CD4-positive, CD25-positive, alpha-beta regulatory T cell (primary cell): Measurements from ENCODE around the gene SEC14L1. TPM values are rescaled to one million over a fixed set of nuclear protein-coding genes. Genes with fewer than 3 reads are reported as not detected.

ENCODE experiments used
- ATAC-seq, 2 donors: fragments of 150-1000 bp; cut with Tn5 transposase; one replicate each; pipeline ENCODE4 v1.10.0; 2021; ENCODE audit warnings: low read depth in 2 of 2, moderate number of reproducible peaks in 2 of 2, moderate library complexity in 1 of 2
- DNase-seq, 3 donors: peaks; one replicate each; pipeline versions ENCODE4 v3.0.0 to v3.0.0-alpha.2; 2012 to 2022; ENCODE audit warnings: mixed read lengths in 1 of 3
- H3K27ac ChIP-seq: one replicate; pipeline ENCODE4 v1.7.0; 2013; ENCODE audit warnings: mild to moderate bottlenecking, low read length; ENCODE audit not compliant: insufficient read depth, poor library complexity, severe bottlenecking
- H3K27me3 ChIP-seq: one replicate; pipeline ENCODE4 v1.7.0; 2013; ENCODE audit warnings: low read length; ENCODE audit not compliant: control insufficient read depth, insufficient read depth
- H3K36me3 ChIP-seq: one replicate; pipeline ENCODE4 v1.7.0; 2013; ENCODE audit warnings: mild to moderate bottlenecking, low read length, moderate library complexity; ENCODE audit not compliant: control insufficient read depth, insufficient read depth
- H3K4me1 ChIP-seq: 2 replicates; pipeline ENCODE4 v1.7.0; 2013; ENCODE audit warnings: mild to moderate bottlenecking, low read length; ENCODE audit not compliant: insufficient read depth, control insufficient read depth, poor library complexity, severe bottlenecking
- H3K4me3 ChIP-seq: one replicate; pipeline ENCODE4 v1.7.0; 2013; ENCODE audit warnings: low read depth, mild to moderate bottlenecking, low read length, moderate library complexity
- H3K9me3 ChIP-seq, 2 experiments: 1 replicate in 1 of 2; 2 replicates in 1 of 2; pipeline ENCODE4 v1.7.0; 2013; ENCODE audit warnings: low read length in 2 of 2, mild to moderate bottlenecking in 1 of 2, moderate library complexity in 1 of 2; ENCODE audit not compliant: control insufficient read depth in 2 of 2
- H3K27ac Mint-ChIP-seq, 3 donors: one replicate each; pipeline ENCODE4 v1.8.0; 2020 to 2022; ENCODE audit warnings: mild to moderate bottlenecking in 3 of 3, mixed read lengths in 3 of 3, moderate library complexity in 2 of 3
- H3K27me3 Mint-ChIP-seq: one replicate; pipeline ENCODE4 v1.8.0; 2022; ENCODE audit warnings: mild to moderate bottlenecking, mixed read lengths
- H3K36me3 Mint-ChIP-seq: one replicate; pipeline ENCODE4 v1.8.0; 2020; ENCODE audit warnings: mixed read lengths
- H3K4me1 Mint-ChIP-seq, 4 donors: one replicate each; pipeline ENCODE4 v1.8.0; 2020 to 2022; ENCODE audit warnings: mixed read lengths in 4 of 4, mild to moderate bottlenecking in 1 of 4
- H3K4me3 Mint-ChIP-seq, 4 donors: one replicate each; pipeline ENCODE4 v1.8.0; 2020 to 2022; ENCODE audit warnings: mild to moderate bottlenecking in 4 of 4, mixed read lengths in 4 of 4, moderate library complexity in 3 of 4
- H3K9me3 Mint-ChIP-seq, 7 donors: one replicate each; pipeline ENCODE4 v1.8.0; 2020 to 2022; ENCODE audit warnings: mixed read lengths in 7 of 7, mild to moderate bottlenecking in 3 of 7, moderate library complexity in 2 of 7
- polyA plus RNA-seq, 4 donors: library from polyadenylated mRNA; unstranded; fragments of 300-500 nt; fragmentation: Illumina TruSeq; gene quantifications; one replicate each; pipeline ENCODE4 v1.2.3, GENCODE V29; 2021
- total RNA-seq: library from RNA; stranded (reverse); gene quantifications from one replicate; pipeline ENCODE4 v1.2.3, GENCODE V29; 2022

Gene SEC14L1
- total and polyA plus RNA-seq, 5 donors from 2014 or later, result 13.2 to 143 (median 20.5) TPM

DNA sequence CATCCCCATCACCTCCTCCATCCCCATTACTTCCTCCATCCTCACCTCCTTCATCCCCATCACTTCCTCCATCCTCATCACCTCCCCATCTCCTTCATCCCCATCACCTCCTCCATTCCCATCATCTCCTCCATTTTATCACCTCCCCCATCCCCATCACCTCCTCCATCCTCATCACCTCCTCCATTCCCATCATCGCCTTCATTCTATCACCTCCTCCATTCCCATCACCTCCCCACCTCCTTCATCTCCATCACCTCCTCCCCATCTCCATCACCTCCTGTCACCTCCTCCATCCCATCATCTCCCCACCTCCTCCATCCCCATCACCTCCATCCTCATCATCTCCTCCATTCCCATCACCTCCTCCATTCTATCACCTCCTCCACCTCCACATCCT is 116.4 kb downstream of the SEC14L1 start:
- Histone ChIP-seq H3K4me1 (no peaks in the 10 kb centered on the region), H3K27me3 (no peaks in the 10 kb centered on the region), H3K9me3 (no peaks in the 10 kb centered on the region), H3K36me3 (no peaks in the 10 kb centered on the region), H3K27ac (no peak overlapping the region), H3K4me3 (no peak overlapping the region)
- Mint-ChIP-seq H3K27ac (peak overlapping the region in 1 of 3 donors; percentile 65), H3K4me3 (no peak overlapping the region), H3K9me3 (peaks cover 0 to 1% (median 0%) of the 10 kb centered on the region in 7 donors), H3K4me1 (no peaks in the 10 kb centered on the region), H3K36me3 (no peaks in the 10 kb centered on the region), H3K27me3 (peaks cover 5% of the 10 kb centered on the region)
- ATAC-seq (no peak), DNase-seq (no peak)

DNA sequence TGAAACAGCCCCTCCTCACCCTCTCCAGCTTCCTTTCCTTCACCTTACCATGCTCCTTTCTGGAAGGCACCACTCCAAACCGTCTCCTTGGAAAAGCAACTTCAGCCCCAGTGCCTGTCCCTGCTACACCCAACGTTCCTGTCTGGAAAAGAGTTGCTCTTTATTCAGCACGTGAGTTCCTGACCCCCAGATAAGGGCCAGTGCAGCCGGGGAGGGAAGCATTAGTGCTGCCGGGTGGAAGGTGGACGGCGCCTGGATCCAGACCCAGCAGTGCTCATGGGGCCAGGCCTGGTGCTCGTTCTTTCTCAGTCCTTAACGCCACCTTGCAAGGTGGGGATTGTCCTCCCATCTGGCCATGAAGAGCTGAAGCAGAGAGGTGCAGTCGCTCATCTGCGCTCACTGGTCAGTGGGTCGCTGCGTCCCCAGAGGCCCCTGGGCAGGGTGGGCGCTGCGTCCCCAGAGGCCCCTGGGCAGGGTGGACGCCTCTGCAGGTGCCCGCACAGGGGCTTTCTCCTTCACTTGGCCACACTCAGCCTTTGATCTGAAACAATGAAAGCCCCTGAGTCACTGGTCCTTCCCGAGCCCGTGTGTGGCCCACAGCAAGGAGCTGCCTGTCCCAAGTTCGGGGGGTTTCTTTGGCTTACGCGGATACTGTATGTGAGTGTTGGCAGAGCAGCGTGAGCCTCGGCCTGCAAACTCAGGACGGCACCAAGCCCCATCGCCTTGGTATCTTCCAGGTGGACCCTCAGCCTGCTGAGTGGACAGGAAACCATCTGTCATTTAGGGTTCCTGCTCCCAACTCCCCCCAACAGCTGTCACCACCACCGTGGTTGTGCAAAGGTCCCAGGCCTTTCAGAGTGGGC is 117.1 kb downstream of the SEC14L1 start:
- Mint-ChIP-seq H3K4me3 (no peak overlapping the region), H3K9me3 (peaks cover 0 to 1% (median 0%) of the 10 kb centered on the region in 7 donors), H3K27ac (peak overlapping the region in 1 of 3 donors; percentile 65), H3K4me1 (no peaks in the 10 kb centered on the region), H3K27me3 (peaks cover 5% of the 10 kb centered on the region), H3K36me3 (no peaks in the 10 kb centered on the region)
- H3K27ac ChIP-seq, result no peak overlapping the region
- no peaks in the 10 kb centered on the region for H3K27me3 ChIP-seq
- no peaks in the 10 kb centered on the region for H3K4me1 ChIP-seq
- H3K9me3 ChIP-seq, result no peaks in the 10 kb centered on the region
- ATAC-seq (no peak), DNase-seq (no peak)
- H3K4me3 ChIP-seq, result no peak overlapping the region
- no peaks in the 10 kb centered on the region for H3K36me3 ChIP-seq

DNA sequence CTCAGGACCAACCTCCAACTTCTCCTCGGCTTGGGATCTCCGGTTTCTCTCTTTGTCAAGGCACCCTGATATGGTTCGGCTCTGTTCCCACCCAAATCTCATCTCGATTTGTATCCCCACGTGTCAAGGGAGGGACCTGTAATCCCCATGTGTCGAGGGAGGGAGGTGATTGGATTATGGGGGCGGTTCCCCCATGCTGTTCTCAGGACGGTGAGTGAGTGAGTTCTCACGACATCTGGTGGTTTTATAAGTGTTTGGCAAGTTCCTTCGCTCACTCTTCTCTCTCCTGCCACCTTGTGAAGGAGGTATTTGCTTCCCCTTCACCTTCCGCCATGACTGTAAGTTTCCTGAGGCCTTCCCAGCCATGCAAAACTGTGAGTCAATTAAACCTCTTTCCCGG is 117.9 kb downstream of the SEC14L1 start:
- peaks cover 0 to 1% (median 0%) of the 10 kb centered on the region in 7 donors for H3K9me3 Mint-ChIP-seq
- H3K27ac Mint-ChIP-seq, result no peak overlapping the region
- H3K36me3 Mint-ChIP-seq, result no peaks in the 10 kb centered on the region
- DNase-seq (no peak), ATAC-seq (no peak)
- Histone ChIP-seq H3K4me1 (no peaks in the 10 kb centered on the region), H3K27me3 (no peaks in the 10 kb centered on the region), H3K36me3 (no peaks in the 10 kb centered on the region), H3K9me3 (no peaks in the 10 kb centered on the region), H3K27ac (no peak overlapping the region), H3K4me3 (no peak overlapping the region)
- peaks cover 5% of the 10 kb centered on the region for H3K27me3 Mint-ChIP-seq
- H3K4me1 Mint-ChIP-seq, result no peaks in the 10 kb centered on the region
- no peak overlapping the region for H3K4me3 Mint-ChIP-seq

DNA sequence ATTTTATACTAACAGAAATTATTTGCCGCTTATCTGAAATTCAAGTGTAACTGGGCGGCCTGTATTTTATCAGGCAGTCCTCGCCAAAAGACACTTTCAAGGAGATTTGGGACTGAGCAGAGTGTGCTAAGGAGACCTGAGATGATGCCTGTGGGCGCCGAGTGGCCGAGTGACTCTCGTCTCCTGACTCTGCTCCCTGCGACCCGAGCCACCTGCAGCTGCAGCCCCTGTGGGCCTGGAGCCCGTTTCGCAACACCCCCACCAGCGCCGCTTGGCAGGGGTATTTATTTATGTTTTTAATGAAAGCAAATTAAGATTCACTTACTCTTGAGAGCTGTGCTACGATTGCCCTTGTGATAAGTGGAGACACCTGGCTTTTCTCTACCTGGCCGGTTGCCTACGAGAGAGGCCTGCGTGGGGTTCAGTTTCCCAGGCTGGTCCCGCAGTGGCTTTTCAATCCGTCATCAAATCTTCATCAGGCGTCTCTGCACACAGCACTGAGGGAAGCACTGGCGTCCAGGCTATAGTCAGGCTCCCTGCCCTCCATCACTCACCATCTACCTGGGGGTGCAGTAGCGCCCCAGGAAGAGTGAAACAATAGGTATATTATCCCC is 124.0 kb downstream of the SEC14L1 start:
- no peaks in the 10 kb centered on the region for H3K4me1 ChIP-seq
- Mint-ChIP-seq H3K4me3 (no peak overlapping the region), H3K4me1 (no peaks in the 10 kb centered on the region), H3K9me3 (peaks cover 0 to 2% (median 0%) of the 10 kb centered on the region in 7 donors), H3K27ac (no peak overlapping the region), H3K36me3 (no peaks in the 10 kb centered on the region), H3K27me3 (peaks cover 16% of the 10 kb centered on the region)
- no peaks in the 10 kb centered on the region for H3K9me3 ChIP-seq
- H3K36me3 ChIP-seq, result no peaks in the 10 kb centered on the region
- no peak overlapping the region for H3K27ac ChIP-seq
- no peak overlapping the region for H3K4me3 ChIP-seq
- no peak for ATAC-seq
- H3K27me3 ChIP-seq, result no peaks in the 10 kb centered on the region
- no peak for DNase-seq

DNA sequence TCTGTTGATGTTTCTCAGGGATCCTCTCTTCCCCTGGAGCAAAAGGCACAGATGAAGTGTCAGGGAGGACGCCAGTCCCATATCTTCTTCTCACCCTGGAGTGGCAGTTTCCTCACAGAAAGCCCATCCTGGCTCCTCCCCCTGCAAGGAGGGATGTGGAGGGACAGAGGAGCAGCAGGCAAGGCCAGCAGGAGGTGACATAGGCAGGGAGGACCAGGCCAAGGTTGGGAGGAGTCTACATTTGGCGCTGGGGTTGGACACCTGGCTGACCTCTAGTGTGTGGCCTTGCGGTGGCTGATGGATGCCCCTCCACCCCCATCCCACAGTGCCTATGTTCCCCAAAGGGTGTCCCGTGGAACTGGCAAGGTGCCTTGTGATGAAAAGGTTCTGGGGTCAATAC is 125.4 kb downstream of the SEC14L1 start:
- Histone ChIP-seq H3K9me3 (no peaks in the 10 kb centered on the region), H3K4me1 (no peaks in the 10 kb centered on the region), H3K36me3 (no peaks in the 10 kb centered on the region), H3K27ac (no peak overlapping the region), H3K27me3 (no peaks in the 10 kb centered on the region), H3K4me3 (no peak overlapping the region)
- H3K4me3 Mint-ChIP-seq, result no peak overlapping the region
- H3K4me1 Mint-ChIP-seq, result no peaks in the 10 kb centered on the region
- no peaks in the 10 kb centered on the region for H3K36me3 Mint-ChIP-seq
- H3K27ac Mint-ChIP-seq, result no peak overlapping the region
- peaks cover 11% of the 10 kb centered on the region for H3K27me3 Mint-ChIP-seq
- H3K9me3 Mint-ChIP-seq, result peaks cover 0 to 2% (median 0%) of the 10 kb centered on the region in 7 donors
- no peak for DNase-seq
- no peak for ATAC-seq
